GM21723 (cell line): ENCODE measurements around the gene PEPD.
A peak's percentile ranks its signal among the peaks of the same experiment; 100 is the strongest.

Experiments used
- ATAC-seq: cut with Tn5 transposase; IDR thresholded peaks from one replicate; pipeline ENCODE4 v1.9.1; 2021; ENCODE audit warnings: mild to moderate bottlenecking, moderate library complexity; ENCODE audit not compliant: unreplicated experiment

Gene PEPD

DNA sequence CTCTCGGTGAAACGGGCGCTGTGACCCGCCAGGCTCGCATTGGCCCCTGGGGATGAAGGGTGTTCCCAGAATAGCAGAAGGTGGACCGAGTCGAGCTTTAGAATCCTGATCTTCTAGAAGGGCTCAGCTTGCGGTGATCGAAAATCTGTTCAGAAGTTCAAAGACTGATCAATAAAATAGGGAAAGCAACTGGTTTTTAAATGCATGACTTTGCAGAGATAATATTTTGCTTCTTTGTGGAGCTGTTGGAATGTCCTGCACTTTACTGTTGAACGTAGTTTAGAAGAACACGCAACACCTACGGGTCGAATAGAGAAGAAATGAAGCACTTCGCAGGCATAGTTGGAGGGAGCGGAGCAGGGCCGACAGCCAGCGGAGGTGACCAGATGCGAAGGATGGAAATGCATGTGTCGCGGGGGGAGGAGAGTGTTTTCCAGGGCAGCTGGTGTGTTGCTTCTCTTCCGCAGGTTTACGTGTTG lies 147.3 kb downstream of the PEPD start:
- no peak for ATAC-seq

DNA sequence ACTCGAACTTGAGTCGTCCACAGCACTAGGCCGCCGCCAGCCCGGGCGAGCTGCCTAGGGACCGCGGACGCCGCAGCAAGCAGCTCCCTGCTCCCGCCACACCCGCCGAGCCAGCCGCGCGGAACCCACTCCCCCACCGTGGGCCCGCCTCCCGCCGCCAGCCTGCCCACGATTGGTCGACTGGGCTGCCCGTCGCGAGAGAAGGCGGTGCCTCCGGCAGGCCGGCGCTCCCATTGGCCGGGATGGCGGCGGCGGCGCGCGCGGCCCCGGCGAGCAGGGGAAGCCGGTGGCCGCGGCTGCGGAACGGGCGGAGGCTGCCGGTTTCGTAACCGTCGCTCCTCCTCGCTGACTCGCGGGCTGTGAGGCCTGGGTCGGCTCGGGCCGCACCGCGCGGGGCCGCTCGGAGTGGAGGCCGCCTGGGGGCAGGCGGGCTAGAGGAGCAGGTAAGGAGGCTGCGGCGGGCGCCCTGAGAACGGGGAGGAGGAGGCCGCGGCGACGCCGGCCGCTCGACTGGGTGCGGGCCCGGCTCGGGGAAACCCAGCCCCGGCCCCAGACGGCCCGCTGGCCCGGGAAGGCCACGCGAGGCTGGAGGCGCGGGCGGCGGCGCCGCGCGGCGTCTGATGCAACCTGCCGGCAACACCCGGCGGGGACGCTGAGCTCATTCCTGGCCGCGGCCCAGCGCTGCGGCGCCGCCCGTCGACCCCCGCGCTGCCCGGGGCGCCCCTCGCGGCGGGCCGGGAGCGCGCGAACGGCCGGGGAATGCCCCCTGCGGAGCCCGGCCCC lies 147.9 kb downstream of the PEPD start, which contains the start of gene CEBPG:
Gene CEBPG, plus strand, starts transcription at position 257 of the 783 bp plus-strand sequence. CDS start 5,531 bp downstream, outside the sequence.
- peak; percentile 85 for ATAC-seq

DNA sequence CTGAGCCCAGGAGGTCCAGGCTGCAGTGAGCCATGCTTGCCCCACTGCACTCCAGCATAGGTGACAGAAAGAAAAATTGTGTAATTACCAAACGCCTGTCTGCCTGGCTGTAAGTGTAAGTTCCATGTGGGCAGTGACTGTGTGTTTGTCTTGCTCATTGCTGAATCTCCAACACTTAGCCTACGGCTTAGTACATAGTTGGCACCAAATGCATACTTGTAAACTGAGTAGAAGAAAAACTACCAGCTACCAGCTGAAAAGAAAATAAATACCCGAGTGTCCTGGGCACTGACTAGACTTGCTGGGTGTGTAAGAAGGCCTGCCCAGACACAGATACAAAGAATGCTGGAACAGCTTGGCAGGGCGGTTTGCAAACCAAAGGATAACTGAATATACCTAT lies 150.8 kb downstream of the PEPD start:
- no peak for ATAC-seq

DNA sequence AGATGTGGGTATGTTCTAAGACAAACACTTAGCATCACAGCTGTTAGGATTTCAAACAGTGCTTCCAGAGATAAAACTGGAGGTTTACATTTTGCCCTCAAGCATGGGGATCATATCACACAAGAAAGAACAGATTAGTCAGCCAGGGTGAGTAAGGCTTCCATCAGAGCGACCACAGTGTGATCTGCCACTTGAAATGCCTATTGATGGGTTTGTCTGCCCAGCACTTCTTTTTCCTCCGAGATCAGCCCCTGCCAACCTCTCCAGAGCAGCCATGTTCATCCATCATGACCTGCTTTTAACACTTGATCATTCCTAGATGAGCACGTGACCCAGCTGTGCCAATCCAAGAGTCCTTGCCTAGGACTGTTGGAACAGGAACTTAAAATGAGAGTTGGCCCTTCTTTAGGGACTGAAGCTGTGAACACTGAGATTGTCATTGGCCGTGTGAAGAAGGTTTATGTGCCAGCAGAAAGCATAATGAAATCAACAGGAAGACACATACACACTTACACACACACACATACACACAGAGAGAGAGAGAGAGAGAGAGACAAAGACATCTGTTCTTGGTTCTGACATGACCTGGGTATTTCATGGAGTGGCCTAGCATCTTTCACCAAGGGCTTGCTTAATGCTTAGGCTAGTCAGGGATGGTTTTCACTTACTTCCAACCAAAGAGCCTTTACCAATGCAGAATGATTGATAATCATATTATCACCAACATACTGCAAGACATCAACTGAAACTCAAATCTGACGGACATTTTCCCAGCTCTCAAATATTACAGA lies 153.3 kb downstream of the PEPD start:
- ATAC-seq, result no peak

DNA sequence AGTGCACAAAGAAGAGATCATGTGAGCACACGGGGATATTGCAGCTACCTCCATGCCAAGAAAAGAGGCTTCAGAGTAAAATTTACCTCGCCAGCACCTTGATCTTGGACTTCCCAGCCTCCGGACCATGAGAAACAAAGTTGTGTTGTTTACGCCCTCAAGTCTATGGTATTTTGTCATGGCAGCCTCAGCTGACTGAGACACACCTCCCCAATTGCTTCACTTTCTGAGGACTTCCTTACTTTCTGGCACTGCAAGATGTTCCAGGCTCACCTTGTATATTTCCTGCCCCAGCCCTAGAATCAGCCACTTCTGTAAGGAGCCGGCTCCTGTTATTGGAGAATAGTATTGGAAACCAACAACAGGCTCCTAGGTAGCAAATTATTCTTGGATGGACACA lies 154.7 kb downstream of the PEPD start:
- ATAC-seq, result no peak

DNA sequence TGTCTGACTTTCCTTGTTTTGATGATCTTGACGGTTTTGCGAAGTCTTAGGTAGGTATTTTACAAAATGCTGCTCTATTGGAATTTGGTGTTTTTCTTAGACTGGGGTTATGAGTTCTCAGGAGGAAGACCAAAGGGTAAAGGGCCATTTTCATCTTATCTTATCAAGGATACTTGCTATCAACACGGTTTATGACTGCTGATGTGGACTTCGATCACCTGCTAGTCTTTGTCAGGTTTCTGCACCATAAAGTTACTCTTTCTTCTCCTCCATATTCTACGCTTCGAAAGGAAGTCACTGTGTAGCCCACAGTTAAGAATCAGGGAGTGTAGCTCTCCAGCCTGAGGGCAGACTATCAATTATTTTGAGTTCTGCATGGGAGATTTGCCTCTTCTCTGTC lies 155.5 kb downstream of the PEPD start:
- no peak for ATAC-seq

DNA sequence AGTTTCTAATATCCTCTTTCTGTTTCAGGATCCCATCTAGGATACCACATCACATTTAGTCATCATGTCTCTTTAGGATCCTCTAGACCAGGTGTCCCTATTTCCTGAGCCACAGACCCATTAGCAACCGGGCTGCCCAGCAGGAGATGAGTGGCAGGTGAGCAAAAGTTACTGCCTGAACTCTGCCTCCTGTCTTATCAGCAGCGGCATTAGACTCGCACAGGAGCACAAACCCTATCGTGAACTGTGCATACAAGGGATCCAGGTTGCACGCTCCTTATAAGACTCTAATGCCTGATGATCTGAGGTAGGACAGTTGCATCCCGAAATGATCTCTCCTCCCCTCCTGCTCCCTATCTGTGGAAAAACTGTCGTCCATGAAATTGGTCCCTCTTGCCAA lies 155.9 kb downstream of the PEPD start:
- ATAC-seq, result no peak

DNA sequence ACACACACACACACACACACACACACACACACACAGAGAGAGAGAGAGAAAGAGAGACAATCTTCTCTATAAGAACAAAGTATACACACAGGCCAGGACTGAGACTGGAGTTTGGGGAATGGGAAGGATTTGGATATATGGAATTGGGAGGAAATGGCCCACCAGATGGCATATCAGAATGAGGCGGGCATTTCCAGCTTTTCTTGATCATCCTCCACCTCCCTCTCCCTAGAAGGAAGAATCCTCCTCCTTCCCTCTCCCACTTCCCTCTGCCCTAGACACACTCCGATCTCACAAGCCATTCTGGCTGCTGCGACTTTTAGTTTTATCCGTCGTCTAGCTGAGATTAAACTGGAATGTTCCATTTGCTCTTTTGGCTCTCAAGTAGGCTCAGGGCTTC lies 158.1 kb downstream of the PEPD start:
- no peak for ATAC-seq

DNA sequence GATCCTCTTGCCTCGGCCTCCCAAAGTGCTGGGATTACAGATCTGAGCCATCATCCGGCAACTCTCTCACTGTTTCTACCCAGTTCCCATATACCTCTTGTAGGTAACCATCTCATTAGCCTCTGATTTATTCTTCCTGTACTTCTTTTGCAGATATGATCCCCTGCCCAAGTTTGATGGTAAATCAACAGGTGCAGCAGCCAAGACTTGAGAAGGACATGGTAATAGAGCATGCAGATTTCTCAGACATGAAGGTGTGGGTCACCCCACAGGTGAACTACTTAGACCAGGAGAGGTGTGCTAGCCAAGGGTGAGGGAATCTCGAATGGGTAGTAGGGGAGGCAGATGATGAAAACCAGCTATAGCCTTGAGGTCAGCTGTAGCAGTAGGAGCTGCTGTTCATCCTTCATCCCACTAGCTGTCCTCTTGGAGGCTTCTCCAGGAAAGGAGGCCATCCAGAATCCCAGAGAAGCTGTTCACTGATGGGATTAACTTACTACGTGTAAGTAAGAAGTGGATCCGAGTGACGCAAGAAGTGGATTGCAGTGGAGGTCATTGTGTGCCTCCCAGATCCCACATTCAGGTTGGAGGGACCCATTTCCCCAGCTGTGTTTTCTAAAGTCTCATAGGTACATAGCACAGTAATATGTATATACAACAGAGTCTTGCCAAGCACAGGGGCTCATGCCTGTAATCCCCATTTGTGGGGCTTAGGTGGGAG lies 158.9 kb downstream of the PEPD start:
- no peak for ATAC-seq

DNA sequence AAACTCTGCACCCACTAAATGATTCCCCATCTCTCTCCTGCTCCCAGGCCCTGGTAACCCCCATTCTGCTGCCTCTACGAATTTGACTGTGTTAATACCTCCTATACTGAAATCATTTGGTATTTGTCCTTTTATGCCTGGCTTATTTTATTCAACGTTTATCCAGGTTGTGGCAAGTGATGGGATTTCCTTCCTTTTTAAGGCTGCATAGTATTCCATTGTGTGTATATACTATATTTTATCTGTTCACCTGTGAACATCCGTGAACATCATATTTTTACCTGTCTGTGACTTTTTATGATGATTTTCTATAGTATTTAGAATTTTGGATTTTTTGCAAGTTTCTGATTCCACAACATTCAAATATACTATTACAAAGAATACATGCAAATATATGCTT lies 162.0 kb downstream of the PEPD start:
- no peak for ATAC-seq

DNA sequence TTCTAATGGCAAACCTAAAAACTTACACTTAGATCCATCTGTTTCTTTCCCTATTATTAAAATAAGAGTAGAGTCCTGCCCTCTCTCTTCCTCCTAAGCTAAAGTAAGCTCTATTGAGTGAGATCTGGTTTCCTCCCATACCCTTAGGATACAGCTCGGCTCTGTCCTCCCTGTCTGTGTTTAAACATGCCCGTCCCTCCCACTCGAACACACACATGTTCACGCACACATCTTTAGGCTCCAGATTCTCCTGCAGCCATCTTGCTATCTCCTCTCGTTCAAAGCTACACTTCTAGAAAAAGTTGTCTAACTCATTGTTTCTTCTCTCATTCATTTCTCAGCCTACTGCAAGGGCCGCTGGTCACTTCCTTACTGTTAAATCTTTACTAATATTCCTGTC lies 163.2 kb downstream of the PEPD start:
- no peak for ATAC-seq

DNA sequence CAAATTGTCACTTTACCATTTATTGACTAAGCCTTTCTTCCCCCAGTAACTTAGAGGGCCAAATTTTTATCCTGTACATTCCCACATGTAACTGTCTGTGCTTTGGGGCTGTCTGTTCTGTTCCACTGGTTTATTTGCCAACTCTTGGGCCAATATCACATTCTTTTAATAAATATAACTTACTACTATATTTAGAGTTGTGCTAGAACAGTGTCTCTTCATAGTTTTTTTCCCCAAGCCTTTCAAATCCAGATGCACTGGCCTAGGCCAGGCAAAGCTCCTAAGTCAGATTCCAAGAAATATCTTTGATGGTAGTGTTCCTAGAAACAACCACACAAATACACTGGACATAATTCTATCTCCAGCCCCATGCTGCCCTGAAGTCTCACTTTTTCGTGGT lies 164.0 kb downstream of the PEPD start:
- no peak for ATAC-seq

DNA sequence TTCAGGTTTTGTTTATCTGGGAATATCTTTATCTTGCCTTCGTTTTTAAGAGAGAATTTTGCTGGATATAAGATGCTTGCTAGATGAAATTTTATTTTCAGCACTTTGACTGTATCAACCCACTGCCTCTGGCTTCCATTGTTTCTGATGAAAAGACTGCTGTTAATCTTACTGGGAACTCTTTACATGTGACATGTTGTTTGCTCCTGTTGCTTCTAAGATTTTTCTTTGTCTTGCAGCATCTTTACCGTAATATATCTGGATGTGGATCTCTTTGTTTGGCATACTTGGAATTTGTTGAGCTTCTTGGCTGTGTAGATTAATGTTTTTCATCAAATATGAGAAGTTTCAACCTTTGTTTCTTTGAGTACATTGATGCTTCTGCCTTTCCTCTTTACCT lies 166.1 kb downstream of the PEPD start:
- no peak for ATAC-seq

DNA sequence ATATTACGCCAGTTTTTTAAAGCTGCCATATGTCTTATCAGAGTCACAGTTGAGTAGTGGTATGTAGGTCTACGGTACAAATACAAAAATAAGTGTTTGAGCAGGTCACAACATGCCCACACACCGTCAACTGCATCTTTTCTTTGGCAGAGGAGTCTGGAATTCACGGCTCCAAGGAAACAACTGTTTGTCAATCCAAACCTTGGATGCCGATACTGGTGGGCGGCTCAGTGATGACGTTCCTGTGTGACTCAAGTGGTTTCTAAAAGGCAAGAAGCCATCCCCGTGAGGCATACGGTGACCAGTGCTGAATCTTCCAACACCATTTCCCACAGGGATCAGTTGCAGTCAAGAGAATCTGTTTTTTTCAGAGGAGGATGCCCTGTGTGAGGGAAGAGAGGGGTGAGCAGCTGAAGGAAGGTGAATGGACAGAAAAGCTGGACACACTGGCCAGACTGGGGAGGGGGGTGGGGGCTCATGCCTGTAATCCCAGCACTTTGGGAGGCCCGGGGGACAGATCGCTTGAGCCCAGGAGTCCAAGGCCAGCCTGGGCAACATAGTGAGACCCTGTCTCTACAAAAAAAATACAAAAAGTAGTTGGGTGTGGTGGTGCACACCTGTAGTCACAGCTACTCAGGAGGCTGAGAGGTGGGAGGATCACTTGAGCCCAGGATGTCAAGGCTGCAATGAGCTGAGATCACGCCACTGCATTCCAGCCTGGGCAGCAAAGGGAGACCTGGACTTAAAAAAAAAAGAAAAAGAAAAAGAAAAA lies 170.9 kb downstream of the PEPD start:
- no peak for ATAC-seq

DNA sequence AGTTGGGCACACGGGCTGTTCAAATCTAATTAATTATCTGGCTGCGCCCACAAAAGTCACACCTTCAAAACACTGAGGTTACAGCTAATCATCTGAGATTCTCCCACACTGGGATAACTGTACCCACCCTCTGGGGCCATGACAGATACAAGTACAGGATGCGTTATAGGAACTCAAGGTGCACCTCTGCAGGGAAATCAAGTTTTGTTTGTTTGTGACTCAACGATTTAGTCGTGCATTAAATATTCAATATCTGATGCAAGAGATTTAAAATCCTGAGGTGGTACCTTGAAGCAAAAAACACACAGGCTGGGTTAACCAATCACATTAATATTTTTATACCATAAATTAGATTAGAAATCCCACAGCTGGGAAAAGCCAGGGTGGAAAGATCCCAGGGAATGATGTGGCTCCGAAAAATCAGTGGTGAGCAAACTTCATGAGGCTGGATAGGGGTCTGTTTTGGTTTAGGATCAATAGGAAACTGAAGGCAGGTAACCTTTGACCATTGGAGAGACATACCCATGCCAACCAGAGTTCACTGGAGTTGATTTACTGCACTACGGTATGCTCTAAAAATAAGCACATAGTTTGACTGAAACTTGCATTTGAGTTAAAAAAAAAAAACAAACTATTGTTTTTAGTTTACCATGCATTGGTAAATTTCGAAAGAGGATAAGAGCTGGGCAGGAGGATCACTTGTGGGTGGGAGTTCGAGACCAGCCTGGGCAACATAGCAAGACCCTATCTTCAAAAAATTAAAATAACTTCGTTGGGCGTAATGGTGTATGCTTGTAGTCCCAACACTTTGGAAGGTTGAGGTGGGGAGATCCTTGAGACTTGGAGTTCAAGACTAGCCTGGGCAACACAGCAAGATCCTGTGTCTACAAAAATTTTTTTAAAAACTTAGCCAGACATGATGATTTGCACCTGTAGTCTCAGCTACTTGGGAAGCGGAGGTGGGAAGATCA lies 172.0 kb downstream of the PEPD start:
- no peak for ATAC-seq

DNA sequence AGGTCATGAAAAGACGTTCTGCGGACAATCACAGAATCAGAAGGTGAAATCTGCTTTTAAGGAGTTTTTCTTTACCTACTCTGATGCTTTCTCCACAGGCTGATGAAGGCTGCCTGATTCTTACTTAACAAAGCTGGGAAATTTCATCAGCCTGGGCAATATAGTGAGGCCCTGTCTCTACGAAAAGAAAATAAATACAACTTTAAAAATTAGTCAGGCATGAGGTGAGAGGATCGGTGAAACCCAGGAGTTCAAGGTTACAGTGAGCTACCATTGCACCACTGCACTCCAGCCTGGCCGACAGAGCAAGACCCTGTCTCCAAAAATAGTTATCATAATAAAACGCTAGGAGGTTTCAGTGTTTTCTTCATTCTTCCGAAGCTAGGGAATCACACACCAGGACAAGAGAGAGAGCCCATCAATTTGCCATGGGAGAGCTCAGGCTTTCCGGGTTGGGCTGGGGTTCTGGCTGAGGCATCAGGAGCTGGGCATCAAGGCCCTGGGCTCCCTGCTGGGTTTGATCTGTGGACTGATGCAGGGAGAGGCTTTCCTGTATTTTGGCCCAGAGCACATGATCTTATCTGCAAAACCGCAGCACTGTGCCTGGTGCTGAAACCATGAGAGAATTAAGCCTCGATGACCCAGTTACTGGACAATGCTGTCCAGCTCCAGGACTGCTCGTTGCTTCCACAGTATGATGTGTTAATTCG lies 173.1 kb downstream of the PEPD start:
- no peak for ATAC-seq

DNA sequence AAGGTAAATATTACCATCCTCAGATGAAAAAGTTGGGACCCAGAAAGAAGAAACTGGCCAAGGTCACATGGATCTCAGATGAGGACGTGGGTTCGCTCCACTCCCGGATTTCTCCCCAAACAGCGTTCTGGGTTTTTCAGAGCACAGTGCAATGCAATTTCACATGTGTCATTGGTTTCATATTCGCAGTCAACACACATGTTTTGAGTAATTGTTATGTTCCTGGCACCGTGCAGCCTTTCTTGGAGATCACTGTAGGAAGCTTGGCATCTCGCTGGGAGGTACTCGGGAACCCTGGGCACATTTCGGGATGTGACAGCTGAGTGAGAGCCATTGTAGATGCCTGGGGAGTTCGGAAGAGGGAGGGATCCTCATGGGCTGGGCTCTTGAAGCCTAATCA lies 174.3 kb downstream of the PEPD start:
- ATAC-seq, result no peak

DNA sequence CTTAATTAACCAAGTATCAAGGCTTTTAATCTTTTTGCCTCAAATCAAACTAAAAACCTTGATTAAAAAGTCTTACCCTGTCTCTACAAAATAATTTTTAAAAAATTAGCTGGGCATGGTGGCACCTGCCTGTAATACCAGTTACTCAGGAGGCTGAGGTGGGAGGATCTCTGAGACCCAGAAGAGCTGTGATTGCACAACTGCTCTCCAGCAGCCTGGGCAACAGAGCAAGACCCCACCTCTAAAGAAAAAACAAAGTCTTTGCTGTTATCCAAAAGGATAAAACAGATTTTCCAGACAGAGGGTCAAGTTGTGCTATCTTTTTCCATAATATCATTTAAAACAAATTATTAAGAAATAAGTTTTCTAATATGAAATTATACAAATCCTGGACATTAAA lies 174.9 kb downstream of the PEPD start:
- no peak for ATAC-seq

DNA sequence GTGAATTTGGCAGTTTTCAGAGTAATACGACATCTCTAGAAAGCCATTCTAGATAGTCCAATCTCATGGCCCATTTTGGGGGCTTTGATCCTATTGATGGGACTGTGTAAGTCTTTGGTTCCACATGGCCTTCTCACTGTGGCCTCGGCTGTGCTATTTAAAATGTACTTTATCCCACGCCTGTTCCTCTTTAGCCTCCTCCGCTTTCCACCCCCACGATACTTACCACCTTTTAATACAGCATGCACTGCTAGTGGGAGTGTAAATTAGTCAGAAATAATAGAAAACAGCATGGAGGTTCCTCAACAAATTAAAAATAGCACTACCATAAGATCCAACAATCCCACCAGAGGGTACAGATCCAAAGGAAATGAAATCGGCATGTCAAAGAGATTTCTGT lies 176.4 kb downstream of the PEPD start:
- ATAC-seq, result no peak
